Activated CD4-positive, alpha-beta T cell treated with anti-CD3 and anti-CD28 coated beads, Interleukin-2, amount 50 U/mL, for 1 hour (primary cell): ENCODE data around the gene PHF2.
"Not testable (repeated sequence)": the region's sequence is repeated elsewhere in the genome, so short reads cannot be mapped to it uniquely, and the experiment has no call there.

Experiments
- DNase-seq: peaks from one replicate; pipeline ENCODE4 v3.0.0-alpha.2; 2020

The PHF2 gene

GRCh38 chr9:93655621-93656425 is 79.4 kb downstream of the PHF2 start:
- no peak for DNase-seq

GRCh38 chr9:93656426-93657239 is 80.2 kb downstream of the PHF2 start:
- no peak for DNase-seq

GRCh38 chr9:93657331-93658111 is 81.1 kb downstream of the PHF2 start:
- DNase-seq, result no peak

- no peak for DNase-seq
Measured at GRCh38 chr9:93658184-93658925, 82.0 kb downstream of the PHF2 start.

GRCh38 chr9:93659044-93659836 is 82.9 kb downstream of the PHF2 start:
- no peak for DNase-seq

GRCh38 chr9:93659837-93660177 is 83.4 kb downstream of the PHF2 start:
- no peak for DNase-seq

GRCh38 chr9:93660352-93661046 is 84.1 kb downstream of the PHF2 start:
- no peak for DNase-seq

- no peak for DNase-seq
Measured at GRCh38 chr9:93661591-93661990, 85.2 kb downstream of the PHF2 start.

- no peak for DNase-seq
Measured at GRCh38 chr9:93662016-93662638, 85.7 kb downstream of the PHF2 start.

- DNase-seq, result no peak
Measured at GRCh38 chr9:93662952-93663572, 86.7 kb downstream of the PHF2 start.

- no peak for DNase-seq
Measured at GRCh38 chr9:93663877-93664548, 87.6 kb downstream of the PHF2 start.

GRCh38 chr9:93664549-93665120 is 88.3 kb downstream of the PHF2 start:
- DNase-seq, result no peak

GRCh38 chr9:93665128-93665636 is 88.8 kb downstream of the PHF2 start:
- DNase-seq, result no peak

- no peak for DNase-seq
Measured at GRCh38 chr9:93665637-93666438, 89.5 kb downstream of the PHF2 start.

GRCh38 chr9:93666439-93666784 is 90.0 kb downstream of the PHF2 start:
- not testable (repeated sequence) for DNase-seq

- no peak for DNase-seq
Measured at GRCh38 chr9:93667006-93667405, 90.6 kb downstream of the PHF2 start.

- no peak for DNase-seq
Measured at GRCh38 chr9:93667627-93668026, 91.2 kb downstream of the PHF2 start.

- no peak for DNase-seq
Measured at GRCh38 chr9:93668261-93668871, 92.0 kb downstream of the PHF2 start.
